GM18507 (cell line): ENCODE results near the gene FGF9.

Experiments used
- DNase-seq: peaks from one replicate; pipeline ENCODE4 v3.0.0; 2011; ENCODE audit warnings: low read depth; ENCODE audit not compliant: insufficient read length; ENCODE audit errors: extremely low spot score
- FAIRE-seq: peaks from 2 replicates; lab custom pipeline; 2011; peaks lifted over from hg19 to GRCh38; lab: Jason Lieb, UNC

Gene FGF9

GRCh38 chr13:21670883-21671619, at the start of gene FGF9:
Gene FGF9 (plus strand): TSS chr13:21671073. CDS start chr13:21671913, 840 bp downstream.
- peak; percentile 80 for DNase-seq
- peak; percentile 86 for FAIRE-seq

GRCh38 chr13:21625366-21625765, 45.5 kb upstream of the FGF9 start:
- FAIRE-seq (peak; percentile 54), DNase-seq (no peak)

GRCh38 chr13:21632196-21632595, 38.7 kb upstream of the FGF9 start:
- FAIRE-seq (no peak), DNase-seq (no peak)

- DNase-seq, result no peak
- no peak for FAIRE-seq
Measured at GRCh38 chr13:21636656-21637055, 34.2 kb upstream of the FGF9 start.

DNA sequence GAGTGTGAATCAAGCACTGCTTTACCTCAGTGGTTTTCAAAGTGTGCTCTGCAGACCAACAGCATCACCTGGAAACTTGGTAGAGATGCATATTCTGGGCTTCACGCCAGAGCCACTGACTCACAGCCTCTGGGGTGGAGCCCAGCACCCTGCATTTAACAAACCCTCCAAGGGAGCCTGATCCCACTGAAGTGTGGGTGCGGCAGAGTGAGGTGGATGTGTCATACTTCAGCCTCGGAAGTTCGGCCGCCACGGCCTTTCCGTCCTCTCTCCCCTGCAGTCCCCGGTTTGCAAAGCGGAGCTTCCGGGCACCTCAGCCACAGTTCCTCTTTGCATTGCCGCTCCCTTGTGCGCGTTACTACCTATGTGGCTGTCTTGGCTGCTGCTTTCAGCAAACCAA, 33.6 kb upstream of the FGF9 start:
- DNase-seq (no peak), FAIRE-seq (no peak)

GRCh38 chr13:21638319-21639282, 32.3 kb upstream of the FGF9 start:
- peak; percentile 9 for DNase-seq
- peak; percentile 80 for FAIRE-seq

GRCh38 chr13:21639561-21639960, 31.3 kb upstream of the FGF9 start:
- no peak for FAIRE-seq
- no peak for DNase-seq

DNA sequence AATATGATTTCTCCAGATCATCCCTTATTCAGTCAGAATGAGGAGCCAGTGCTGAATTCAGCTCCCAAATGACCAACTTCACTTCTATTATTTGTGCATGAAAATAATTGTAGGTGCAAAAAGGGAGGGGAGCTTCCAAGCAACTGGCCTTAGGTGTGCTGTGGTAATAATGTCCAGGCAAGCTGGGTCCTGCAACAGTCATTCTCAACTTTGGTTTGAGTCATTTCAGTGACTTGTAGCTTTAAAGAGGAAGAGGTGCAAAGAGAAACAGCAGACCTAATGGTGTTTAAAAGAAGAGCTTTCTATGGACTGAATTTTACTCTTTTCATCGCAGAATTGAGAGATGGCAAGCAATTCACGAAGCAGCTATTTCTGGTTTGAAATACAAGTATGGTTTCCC, 29.2 kb upstream of the FGF9 start:
- no peak for DNase-seq
- no peak for FAIRE-seq

DNA sequence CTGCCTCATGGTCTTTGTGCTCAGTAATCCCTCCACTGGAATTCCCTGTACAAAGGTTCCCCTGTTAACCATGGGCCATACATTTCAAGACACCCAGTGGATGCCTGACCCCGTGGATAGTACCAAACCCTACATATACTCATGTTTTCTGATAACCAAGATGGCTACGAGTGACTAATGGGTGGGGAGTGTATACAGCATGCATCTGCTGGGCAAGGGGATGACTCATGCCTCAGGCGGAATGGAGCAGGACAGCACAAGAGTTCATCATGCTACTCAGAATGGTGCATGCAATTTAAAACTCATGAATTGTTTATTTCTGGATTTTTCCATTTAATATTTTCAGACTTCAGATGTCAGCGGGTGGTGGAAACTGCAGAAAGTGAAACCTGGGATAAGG, 13.3 kb upstream of the FGF9 start:
- DNase-seq, result no peak
- no peak for FAIRE-seq

- FAIRE-seq (no peak), DNase-seq (no peak)
Measured at GRCh38 chr13:21659087-21659486, 11.8 kb upstream of the FGF9 start.

- FAIRE-seq (no peak), DNase-seq (no peak)
Measured at GRCh38 chr13:21661097-21661909, 9.6 kb upstream of the FGF9 start.

DNA sequence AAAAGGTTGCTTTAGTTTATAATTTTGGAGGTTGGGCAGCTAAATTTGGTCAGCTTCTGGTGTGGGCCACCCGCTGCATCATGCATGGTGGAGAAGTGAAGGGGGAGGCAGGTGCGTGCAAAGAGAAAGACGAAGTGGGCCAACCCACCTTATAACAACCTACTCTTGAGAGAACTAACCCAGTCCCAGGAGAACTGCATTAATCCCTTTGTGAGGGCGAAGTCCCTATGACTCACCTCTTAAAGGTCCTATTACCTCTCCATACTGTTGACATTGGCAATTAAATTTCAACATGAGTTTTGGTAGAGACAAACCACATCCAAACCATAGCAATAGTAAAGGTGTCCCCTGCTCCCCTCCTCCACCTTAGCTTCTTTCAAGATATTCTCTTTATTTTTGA, 7.7 kb upstream of the FGF9 start:
- DNase-seq (no peak), FAIRE-seq (no peak)

DNA sequence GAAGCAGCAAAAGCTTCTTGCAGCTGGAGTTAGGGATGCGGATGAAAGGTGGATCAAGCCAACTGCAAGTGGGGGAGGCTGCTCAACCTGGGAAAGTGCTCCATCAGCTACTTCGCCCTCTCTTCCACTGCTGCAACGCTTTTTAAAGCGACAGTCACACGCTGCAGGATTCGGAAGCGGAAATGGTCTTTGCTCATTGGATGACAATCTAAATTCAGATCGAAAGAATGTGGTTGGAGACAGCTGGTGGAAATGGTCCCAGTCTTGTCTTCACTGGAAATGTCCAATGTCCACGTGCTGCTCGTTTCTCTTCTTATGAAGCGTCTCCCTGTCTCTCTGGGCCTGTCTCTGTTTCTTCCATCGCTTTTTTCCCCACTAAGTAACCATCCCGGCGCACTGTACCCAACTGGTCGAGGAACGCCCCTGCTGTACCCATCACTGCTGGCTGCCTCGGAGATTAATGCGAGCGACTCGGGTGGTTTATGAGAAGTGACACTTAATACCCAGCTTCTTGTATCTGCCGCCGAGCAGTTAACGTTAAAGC, 2.1 kb upstream of the FGF9 start:
- FAIRE-seq (peak; percentile 36), DNase-seq (no peak)

GRCh38 chr13:21670006-21670882, 629 bp upstream of the FGF9 start:
- FAIRE-seq, result peak; percentile 52

DNA sequence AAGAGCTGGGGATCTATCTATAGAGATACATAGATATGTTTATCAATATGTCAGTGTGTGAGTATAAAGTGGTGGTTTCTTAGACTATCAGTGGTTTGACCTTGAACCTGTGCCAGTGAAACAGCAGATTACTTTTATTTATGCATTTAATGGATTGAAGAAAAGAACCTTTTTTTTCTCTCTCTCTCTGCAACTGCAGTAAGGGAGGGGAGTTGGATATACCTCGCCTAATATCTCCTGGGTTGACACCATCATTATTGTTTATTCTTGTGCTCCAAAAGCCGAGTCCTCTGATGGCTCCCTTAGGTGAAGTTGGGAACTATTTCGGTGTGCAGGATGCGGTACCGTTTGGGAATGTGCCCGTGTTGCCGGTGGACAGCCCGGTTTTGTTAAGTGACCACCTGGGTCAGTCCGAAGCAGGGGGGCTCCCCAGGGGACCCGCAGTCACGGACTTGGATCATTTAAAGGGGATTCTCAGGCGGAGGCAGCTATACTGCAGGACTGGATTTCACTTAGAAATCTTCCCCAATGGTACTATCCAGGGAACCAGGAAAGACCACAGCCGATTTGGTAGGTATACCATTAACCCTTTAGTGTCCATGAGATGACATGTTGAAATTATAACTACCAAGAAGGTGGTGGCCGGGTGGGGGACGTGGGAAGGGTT, 880 bp downstream of the FGF9 start:
- FAIRE-seq, result no peak
- no peak for DNase-seq

More at GRCh38 chr13:21670006-21670882, 629 bp upstream of the FGF9 start:
- no peak for DNase-seq

DNA sequence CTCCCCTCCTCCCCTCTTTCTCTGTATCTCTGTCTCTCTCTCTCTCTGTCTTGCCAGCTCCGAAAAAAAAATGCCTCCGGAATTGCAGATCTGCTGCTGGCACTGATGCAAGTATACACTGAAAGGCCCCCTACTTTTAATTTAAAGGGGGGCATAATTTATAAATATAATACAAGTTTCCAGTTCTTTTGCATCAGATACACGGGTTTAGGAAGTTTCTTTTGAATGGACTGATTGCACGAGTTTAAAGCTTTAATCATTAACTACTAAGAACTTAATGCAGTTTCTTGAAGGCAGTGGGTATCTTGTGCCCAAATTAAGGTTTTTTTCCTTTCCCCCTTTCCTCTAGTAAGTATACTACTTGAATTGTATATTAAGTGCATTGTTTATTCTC, 1.4 kb downstream of the FGF9 start:
- no peak for DNase-seq
- FAIRE-seq, result no peak

DNA sequence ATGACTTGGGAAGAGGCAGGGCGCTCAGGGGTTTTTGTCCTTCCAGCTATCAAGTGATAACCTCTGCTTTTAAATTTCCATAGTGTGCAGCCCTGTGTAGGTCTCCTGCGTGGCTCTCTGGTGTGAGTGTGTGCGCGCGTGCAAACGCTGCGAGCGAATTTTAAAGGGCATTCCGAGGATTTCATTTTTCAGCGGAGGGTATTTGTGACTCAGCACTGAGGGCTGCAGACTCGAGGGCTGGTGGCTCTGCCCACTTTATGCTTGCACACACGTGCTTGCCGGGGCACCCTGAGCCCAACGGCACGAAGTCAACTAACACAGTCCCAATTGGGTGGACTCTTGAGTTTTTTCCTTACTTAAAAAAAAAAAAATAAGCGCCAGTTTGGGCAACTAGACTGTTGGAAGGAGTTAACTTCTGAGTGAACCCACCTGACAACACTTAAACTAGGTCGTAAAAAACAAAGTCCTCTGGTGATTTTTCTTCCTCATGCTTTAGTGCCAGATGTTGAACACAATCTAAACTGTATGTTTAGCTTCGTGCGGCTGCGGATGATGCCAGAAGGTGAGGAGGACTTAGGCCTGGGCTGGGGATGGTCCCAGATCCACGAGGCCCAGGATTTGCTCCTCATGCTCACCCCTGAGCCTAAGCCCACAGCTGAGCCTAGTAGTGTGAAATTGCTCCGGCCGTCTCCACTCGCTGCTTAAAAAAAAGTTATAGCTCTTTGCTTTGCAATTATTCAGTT, 2.1 kb downstream of the FGF9 start:
- no peak for DNase-seq
- FAIRE-seq, result no peak

- DNase-seq (no peak), FAIRE-seq (no peak)
Measured at GRCh38 chr13:21673539-21673788, 2.6 kb downstream of the FGF9 start.
